ENCODE results near the gene CDK17. TPM values are rescaled to one million over a fixed set of nuclear protein-coding genes. Genes with fewer than 3 reads are reported as not detected.
"Not testable (repeated sequence)": the region's sequence is repeated elsewhere in the genome, so short reads cannot be mapped to it uniquely, and the experiment has no call there.

Gene CDK17
- total RNA-seq, 1 donor from 2014 or later, result 197 TPM

- no peak for DNase-seq (ENCODE audit: extremely low read depth, low read depth, low spot score)
Observed at GRCh38 chr12:96326628-96327227, 73.5 kb downstream of the CDK17 start.

- DNase-seq (ENCODE audit: extremely low read depth, low read depth, low spot score), result no peak
Observed at GRCh38 chr12:96323906-96324305, 76.3 kb downstream of the CDK17 start.

- no peak for DNase-seq (ENCODE audit: extremely low read depth, low read depth, low spot score)
Observed at GRCh38 chr12:96322720-96323119, 77.5 kb downstream of the CDK17 start.

- DNase-seq (ENCODE audit: extremely low read depth, low read depth, low spot score), result no peak
Observed at GRCh38 chr12:96321941-96322340, 78.3 kb downstream of the CDK17 start.

- not testable (repeated sequence) for DNase-seq (ENCODE audit: extremely low read depth, low read depth, low spot score)
Observed at GRCh38 chr12:96317801-96318200, 82.4 kb downstream of the CDK17 start.

GRCh38 chr12:96315741-96316481 is 84.3 kb downstream of the CDK17 start:
- not testable (repeated sequence) for DNase-seq (ENCODE audit: extremely low read depth, low read depth, low spot score)

GRCh38 chr12:96314723-96315122 is 85.5 kb downstream of the CDK17 start:
- DNase-seq (ENCODE audit: extremely low read depth, low read depth, low spot score), result no peak

- no peak for DNase-seq (ENCODE audit: extremely low read depth, low read depth, low spot score)
Observed at GRCh38 chr12:96313606-96314005, 86.6 kb downstream of the CDK17 start.

GRCh38 chr12:96311191-96311590 is 89.0 kb downstream of the CDK17 start:
- DNase-seq (ENCODE audit: extremely low read depth, low read depth, low spot score), result no peak

GRCh38 chr12:96310067-96310466 is 90.2 kb downstream of the CDK17 start:
- no peak for DNase-seq (ENCODE audit: extremely low read depth, low read depth, low spot score)

GRCh38 chr12:96308881-96309280 is 91.4 kb downstream of the CDK17 start:
- no peak for DNase-seq (ENCODE audit: extremely low read depth, low read depth, low spot score)

GRCh38 chr12:96305665-96306064 is 94.6 kb downstream of the CDK17 start:
- no peak for DNase-seq (ENCODE audit: extremely low read depth, low read depth, low spot score)

GRCh38 chr12:96303653-96304052 is 96.6 kb downstream of the CDK17 start:
- no peak for DNase-seq (ENCODE audit: extremely low read depth, low read depth, low spot score)

GRCh38 chr12:96302687-96303310 is 97.4 kb downstream of the CDK17 start:
- DNase-seq (ENCODE audit: extremely low read depth, low read depth, low spot score), result no peak

- DNase-seq (ENCODE audit: extremely low read depth, low read depth, low spot score), result no peak
Observed at GRCh38 chr12:96301732-96302131, 98.5 kb downstream of the CDK17 start.

GRCh38 chr12:96300064-96300463 is 100.2 kb downstream of the CDK17 start:
- no peak for DNase-seq (ENCODE audit: extremely low read depth, low read depth, low spot score)

GRCh38 chr12:96297504-96297903 is 102.7 kb downstream of the CDK17 start:
- DNase-seq (ENCODE audit: extremely low read depth, low read depth, low spot score), result no peak

GRCh38 chr12:96295532-96296160 is 104.6 kb downstream of the CDK17 start:
- DNase-seq (ENCODE audit: extremely low read depth, low read depth, low spot score), result no peak

GRCh38 chr12:96294831-96295230 is 105.4 kb downstream of the CDK17 start:
- DNase-seq (ENCODE audit: extremely low read depth, low read depth, low spot score), result no peak

GRCh38 chr12:96293093-96293492 is 107.1 kb downstream of the CDK17 start:
- DNase-seq (ENCODE audit: extremely low read depth, low read depth, low spot score), result no peak

- no peak for DNase-seq (ENCODE audit: extremely low read depth, low read depth, low spot score)
Observed at GRCh38 chr12:96289067-96289466, 111.2 kb downstream of the CDK17 start.

- DNase-seq (ENCODE audit: extremely low read depth, low read depth, low spot score), result no peak
Observed at GRCh38 chr12:96285158-96285557, 115.1 kb downstream of the CDK17 start.

Data from glomerular endothelial cell (primary cell).